HG03432 (cell line): ENCODE measurements around the gene CAGE1.

Source experiments
- ATAC-seq: cut with Tn5 transposase; IDR thresholded peaks from one replicate; pipeline ENCODE4 v1.9.1; 2021; ENCODE audit warnings: mild to moderate bottlenecking, moderate library complexity; ENCODE audit not compliant: unreplicated experiment

CAGE1 gene

DNA sequence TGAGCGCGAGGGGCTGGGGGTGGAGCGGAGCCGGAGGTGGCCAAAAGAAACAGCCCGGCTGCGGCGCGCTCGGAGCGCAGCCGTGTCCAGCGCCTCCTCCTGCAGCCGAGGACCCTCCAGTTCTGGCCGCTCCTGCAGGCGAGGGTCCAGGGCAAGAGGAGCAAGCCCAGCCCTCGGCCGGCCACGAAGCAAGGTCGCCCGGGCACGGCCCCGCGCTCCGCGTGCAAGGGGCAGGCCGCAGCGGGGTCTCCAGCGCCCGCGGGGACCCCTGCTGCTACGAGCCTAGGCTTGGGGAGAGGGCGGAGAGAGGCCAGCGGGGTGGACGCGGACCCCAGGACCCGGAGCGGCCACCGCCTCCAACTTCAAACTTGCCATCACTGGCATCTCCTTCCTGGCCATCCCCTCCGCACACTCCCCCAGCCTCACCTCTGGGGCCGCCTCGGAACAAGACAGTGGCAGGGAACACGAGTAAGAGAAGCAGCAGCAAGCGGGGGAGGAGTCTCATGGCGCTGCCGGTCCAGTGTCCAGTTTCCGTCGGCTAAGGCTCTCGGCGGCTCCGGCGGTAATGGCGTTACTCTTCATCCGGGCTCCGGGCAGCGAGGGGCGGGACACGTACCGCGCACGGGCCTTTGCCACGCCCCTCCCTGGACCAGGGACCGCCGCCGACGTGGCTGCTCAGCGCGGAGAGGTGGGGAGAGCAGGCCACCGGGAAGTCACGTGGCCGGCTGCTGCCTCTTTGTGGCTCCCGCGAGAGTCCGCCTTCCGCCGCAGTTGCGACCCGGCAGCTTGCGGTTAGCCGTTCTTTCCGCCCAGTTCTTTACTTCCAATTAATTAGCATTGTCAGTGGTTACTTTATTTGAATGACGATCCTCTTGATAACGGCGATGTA, 76.7 kb downstream of the CAGE1 start, which contains the start of gene SSR1:
Gene SSR1, minus strand, starts transcription at position 584 of the 889 bp plus-strand sequence. Its CDS starts 79 bp downstream, at position 505.
- peak; percentile 98 for ATAC-seq

DNA sequence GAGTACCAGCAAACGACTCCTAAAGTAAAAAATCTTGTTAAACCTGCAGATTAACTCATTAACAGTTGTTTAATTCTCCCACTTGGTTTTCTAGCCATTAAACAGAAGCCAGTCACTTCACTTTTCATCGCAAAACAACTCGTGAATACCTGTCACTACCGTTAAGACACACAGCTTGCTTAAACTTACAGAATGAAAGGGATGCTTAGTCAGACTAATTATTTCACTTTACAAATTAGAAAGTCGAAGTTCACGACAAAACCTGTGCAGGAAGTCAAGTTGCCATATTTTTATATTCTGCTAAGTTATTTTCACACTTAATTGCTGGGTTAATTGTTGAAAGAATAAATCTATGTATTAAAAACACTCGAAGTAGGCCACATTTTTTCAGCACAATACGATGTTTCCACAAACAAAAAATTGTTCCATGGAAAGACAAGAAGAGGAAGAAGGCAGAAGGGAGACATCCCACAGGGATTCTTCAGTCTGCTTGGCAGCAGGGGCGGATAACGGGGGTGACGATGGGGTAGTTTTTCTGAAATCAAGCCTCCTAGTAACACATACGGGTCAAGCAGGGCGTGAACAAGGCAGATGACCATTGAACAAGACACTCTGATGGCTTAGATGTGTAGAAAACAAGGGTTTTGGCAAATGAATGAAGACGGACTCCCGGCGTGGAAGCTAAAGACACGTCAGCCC, 77.5 kb downstream of the CAGE1 start:
- no peak for ATAC-seq

DNA sequence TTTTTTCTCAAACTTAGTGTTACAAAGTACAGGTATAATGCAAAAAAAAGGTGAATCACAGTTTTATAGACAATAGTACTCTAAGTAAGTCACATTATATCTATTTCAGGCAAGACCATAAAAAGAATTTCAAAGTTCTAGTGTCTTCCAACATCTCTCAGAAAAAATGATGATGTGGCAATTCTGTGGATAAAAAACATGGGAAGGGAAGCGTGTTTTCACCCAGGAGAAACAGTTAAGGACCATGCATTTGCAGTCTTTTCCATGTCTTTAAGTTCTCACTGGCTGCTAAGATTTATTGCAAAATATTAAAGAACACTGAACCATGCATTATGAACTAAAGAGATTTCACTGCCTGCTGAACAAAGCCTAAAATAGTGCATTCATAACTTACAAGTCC, 78.4 kb downstream of the CAGE1 start:
- no peak for ATAC-seq

DNA sequence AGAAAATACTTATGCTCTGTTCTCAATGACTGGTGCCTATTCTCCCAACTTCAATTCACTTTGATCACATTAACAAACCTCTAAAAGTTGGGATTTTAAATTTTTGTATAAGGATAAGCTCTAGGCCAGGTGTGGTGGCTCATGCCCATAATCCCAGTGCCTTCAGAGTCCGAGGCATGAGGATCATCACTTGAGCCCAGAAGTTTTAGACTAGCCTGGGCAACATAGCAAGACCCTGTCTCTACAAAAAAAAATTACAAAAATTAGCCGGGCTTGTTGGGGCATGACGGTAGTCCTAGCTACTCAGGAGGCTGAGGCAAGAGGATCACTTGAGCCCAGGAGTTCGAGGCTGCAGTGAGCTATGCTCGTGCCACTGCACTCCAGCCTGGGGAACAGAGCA, 80.5 kb downstream of the CAGE1 start:
- no peak for ATAC-seq

DNA sequence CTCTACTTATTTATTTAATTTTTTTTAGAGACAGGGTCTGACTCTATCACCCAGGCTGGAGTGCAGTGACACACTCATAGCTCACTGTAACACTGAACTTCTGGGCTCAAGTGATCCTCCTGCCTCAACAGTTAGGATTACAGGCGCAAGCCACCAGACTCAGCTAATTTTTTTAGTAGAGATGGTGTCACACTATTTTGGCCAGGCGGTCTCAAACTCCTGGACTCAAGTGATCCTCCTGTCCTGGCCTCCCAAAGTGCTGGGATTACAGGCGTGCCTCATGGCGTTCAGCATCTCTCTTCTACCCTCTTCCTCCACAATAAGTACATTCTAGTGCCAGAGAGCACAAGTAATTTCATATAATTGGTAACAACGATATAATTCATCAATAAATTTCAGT, 82.0 kb downstream of the CAGE1 start:
- no peak for ATAC-seq

DNA sequence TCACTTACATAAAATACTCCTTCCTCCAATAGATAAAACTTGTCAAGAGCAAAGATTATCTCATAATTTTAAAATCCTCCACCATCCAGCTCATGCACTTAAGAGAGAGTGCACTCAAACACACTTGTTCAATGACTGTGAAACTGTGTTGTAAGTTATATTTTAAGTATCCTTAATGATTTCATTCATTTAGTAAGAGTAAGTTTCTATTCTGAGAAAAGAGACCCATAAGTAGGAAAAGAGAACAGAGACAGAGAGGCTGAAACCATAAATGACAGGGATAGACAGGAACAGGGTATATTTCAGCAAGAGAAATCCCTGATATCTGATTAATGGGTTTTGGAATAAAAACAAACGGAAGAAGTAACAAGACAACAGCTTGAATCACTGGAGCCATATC, 84.7 kb downstream of the CAGE1 start:
- no peak for ATAC-seq

- ATAC-seq, result no peak
Measured at GRCh38 chr6:7301702-7302101, 87.8 kb downstream of the CAGE1 start.

DNA sequence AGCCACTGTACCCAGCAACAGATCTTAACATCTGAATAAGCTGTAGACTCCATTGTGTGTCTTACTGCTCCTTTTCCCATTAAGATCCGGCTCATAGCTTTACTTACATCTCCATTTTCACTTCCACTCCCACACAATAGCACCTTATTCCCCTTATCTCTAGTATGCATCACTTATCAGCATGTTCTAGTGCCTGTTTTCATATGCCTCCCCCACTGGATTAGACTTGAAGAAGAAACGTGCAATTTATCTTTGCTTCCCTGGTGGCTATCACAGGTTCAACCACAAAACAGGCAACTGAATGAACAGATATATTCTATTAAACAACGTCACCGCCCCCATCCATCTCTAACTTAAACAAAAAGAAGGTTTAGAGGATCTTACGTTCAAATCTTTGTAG, 88.6 kb downstream of the CAGE1 start:
- ATAC-seq, result no peak

DNA sequence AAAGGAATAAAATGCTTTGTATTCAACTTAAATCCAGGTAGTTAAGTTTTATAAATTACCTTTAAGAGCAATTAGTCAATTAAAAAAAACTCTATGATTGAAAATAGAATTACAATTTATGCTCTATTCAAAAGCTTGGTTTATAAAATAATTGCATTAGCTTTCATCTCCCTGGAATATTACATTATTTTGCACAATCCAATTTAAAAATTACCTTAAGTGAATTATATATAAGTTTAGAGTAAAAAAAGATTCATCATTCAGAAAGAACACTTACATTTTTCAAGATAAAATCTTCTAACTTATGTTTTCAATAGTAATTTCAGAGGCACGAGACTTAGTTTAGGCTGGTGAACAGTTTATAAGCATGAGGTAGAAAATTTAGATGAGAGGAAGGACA, 91.4 kb downstream of the CAGE1 start:
- no peak for ATAC-seq

DNA sequence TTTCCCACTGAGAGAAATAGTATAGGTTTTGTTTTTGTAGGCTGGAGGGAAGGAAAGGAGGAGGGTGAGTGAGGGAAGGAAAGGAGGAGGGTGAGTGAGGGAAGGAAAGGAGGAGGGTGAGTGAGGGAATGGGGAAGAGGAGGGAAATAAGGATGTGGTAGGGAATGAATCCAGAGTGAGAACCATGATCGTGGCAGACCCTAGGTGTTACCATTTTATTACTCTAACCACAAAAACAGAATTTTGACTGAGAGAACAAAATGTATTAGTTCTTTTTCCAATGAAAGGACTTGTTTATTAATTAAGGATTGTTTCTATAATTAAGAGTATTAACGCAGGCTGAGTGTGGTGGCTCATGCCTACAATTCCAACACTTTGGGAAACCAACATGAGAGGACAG, 92.9 kb downstream of the CAGE1 start:
- no peak for ATAC-seq

DNA sequence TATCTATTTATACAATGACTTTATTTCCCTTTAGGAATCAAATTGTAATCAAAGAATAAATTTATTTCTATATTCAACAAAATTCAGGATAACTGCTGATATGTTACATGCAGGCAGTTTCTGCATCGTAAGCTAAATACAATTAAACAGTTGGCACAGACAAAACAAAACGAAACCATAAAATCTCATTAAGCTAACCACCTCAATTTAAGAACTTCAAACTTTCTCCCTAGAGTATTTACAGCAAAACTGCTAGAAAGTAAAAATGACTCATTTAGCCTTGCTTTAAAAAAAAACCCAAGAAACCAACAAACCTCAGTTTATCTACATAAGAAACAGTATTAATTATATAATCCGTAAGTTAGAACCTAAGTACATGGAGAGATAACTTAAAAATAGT, 93.6 kb downstream of the CAGE1 start:
- no peak for ATAC-seq

GRCh38 chr6:7292596-7293255, 96.8 kb downstream of the CAGE1 start:
- ATAC-seq, result no peak

DNA sequence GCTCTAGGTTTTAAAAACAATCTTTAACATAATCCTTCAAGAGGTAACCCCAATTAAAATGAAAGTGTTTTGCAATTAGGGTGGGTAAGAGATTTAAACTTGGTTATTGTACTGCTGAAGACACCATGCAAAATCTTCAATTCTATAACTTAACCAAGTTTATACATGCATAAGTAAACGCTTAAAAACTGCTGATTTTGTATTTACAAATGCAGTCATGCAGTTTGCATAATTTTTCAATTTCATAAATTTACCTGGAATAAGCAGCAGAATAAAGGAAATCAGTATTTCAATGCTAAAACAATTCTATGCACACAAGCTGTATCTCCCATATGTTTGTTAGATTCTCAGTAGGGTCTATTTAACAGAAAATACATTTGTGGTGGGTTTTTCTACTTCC, 99.5 kb downstream of the CAGE1 start:
- no peak for ATAC-seq

DNA sequence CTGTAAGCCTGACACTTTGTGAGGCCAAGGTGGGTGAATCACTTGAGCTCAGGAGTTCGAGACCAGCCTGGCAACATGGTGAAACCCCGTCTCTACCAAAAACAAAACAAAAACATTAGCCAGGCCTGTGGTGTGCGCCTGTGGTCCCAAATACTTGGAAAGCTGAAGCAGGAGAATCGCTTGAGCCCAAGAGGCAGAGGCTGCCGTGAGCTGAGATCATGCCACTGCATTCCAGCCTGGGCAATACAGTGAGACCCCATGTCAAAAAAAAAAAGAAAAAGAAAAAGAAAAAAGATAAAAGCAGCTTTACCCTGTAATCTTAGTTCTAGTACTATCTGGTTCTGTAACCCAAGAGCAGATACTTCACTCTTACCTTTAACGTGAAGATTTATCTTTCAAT, 104.1 kb downstream of the CAGE1 start:
- ATAC-seq, result no peak

DNA sequence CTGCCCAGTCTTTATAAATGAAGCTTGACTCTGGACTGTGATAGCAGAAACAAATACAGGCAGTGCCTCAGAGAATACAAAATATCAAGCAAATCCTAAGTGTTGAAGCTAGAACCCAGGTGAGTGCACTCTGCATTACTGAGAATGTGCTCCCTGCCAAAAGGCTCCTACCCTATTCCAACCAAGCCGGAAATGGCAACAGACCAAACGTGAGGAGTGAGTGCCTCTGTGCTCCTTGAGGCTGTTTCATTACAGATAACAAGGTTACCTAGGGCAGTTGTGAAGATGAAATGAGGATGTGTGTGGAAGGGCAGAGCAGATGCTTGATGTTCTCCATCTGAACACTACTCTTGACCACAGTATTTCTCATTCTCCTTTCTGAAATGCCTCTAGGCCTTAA, 105.9 kb downstream of the CAGE1 start:
- ATAC-seq, result no peak

DNA sequence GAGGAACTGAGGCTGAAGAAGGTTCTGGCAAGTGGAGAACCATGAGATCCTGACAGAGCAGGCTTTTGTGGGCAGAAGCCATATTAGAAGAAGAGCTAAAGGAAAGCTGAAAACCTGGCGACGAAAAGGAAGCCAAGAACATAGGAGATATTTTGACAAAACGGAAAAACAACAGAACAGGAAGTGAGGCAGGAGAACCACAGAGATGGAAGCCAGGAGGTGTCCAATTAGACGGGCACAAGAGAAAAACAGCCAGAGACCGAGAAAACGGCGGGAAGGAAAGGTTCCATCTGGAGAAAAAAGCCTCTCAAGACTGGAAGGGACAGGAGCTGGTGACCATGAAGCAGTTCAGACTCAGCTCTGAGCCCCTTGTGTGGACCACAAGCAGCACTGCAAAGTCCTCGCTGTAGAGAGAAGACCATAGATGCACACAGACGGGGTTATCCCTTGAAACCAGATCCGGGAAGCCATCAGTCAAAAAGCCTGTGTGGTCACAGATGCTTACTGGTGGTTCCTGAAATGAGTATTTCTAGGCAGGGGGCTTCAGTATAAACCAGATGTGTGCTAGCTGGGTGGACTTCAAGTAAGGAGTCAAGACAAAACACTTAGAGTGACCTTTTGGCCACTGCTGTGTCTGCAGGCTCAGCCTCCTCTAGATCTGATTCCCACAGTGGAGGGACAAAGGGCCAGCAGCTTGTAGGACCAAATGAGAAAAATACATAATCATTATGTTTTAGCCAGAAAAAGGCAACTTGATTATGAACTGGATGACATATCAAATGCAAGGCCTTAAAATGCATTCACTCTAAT, 107.2 kb downstream of the CAGE1 start:
- no peak for ATAC-seq
